ENCODE results near the gene GLRX2. TPM values are rescaled to one million over a fixed set of nuclear protein-coding genes. Genes with fewer than 3 reads are reported as not detected.

The GLRX2 gene
- total and polyA plus RNA-seq, 3 donors from 2014 or later = 21.2 to 70.1 (median 47.6) TPM

DNA sequence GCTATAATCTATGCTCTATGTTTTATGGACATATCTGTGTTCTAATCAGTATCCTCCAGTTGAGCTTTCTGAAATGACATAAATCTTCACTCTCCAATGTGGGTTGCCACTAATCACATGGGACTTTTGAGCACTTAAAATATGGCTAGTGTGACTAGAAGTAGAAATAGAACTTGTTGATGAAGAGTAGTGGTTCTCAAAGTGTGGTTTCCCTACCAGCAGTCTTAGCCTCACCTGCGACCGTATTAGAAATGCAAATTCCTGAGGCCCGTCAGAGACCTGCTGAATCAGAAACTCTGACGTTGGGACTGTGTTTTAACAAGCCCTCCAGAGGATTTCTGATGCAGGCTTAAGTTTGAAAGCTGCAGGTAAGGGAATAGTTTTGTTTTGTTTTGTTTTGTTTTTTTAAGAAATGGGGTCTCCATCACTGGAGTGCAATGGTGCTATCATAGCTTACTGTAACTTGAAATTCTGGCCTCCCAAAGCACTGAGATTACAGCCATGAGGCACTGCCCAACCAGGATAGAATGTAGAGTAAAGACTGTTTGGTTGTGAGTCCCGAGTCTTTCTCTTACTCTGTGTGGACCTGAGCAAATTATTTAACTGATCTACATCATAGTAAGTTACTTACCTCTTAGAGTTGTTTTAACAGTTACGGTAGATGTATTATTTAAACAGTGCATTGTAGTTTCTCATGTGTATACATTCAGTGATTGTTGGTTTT is 21.7 kb downstream of the GLRX2 start:
- whole genome bisulfite sequencing, 2 donors = 90 to 91% methylated on average over 6 of the region's 6 CpGs
- TF ChIP-seq POLR2A (IDR thresholded peaks at IDR 0.05) = no peak
- TF ChIP-seq, protein P1, sequence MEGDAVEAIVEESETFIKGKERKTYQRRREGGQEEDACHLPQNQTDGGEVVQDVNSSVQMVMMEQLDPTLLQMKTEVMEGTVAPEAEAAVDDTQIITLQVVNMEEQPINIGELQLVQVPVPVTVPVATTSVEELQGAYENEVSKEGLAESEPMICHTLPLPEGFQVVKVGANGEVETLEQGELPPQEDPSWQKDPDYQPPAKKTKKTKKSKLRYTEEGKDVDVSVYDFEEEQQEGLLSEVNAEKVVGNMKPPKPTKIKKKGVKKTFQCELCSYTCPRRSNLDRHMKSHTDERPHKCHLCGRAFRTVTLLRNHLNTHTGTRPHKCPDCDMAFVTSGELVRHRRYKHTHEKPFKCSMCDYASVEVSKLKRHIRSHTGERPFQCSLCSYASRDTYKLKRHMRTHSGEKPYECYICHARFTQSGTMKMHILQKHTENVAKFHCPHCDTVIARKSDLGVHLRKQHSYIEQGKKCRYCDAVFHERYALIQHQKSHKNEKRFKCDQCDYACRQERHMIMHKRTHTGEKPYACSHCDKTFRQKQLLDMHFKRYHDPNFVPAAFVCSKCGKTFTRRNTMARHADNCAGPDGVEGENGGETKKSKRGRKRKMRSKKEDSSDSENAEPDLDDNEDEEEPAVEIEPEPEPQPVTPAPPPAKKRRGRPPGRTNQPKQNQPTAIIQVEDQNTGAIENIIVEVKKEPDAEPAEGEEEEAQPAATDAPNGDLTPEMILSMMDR (IDR thresholded peaks at IDR 0.05) = no peak
- H3K36me3 ChIP-seq (ENCODE audit: low read depth, missing control alignments) = peaks cover 3% of the 10 kb centered on the region
- H3K4me1 ChIP-seq = no peaks in the 10 kb centered on the region
- intact Hi-C loops (cut with DNase I; ENCODE audit: low total_unique reads) = no loop called here
- H3K4me3 ChIP-seq = no peak overlapping the region
- H3K27me3 ChIP-seq = no peaks in the 10 kb centered on the region
- no peak for DNase-seq
- H3K27ac ChIP-seq = no peak overlapping the region
- H3K9me3 ChIP-seq = no peaks in the 10 kb centered on the region

DNA sequence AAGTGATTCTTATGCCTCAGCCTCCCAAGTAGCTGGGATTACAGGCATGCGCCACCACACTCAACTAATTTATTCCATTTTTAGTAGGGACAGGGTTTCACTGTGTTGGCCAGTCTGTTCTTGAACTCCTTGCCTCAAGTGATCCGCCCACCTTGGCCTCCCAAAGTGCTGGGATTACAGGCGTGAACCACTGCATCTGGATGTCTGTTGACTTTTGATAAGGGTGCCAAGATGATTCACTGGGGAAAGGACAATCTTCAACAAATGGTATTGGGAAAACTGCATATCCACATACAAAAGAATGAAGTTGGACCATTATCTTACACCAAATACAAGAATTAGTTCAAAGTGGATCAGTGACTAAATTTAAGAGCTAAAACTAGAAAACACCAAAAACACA is 26.0 kb downstream of the GLRX2 start:
- intact Hi-C loops (cut with DNase I; ENCODE audit: low total_unique reads) = no loop called here
- 85 to 92% methylated on average over 3 of the region's 3 CpGs for WGBS, 2 donors
- TF ChIP-seq, protein P1 (IDR thresholded peaks at IDR 0.05) = no peak
- TF ChIP-seq POLR2A (IDR thresholded peaks at IDR 0.05) = no peak
- no peak for DNase-seq
- Histone ChIP-seq H3K27ac (no peak overlapping the region), H3K27me3 (no peaks in the 10 kb centered on the region), H3K4me3 (no peak overlapping the region), H3K4me1 (no peaks in the 10 kb centered on the region), H3K36me3 (ENCODE audit: low read depth, missing control alignments) (peaks cover 3% of the 10 kb centered on the region), H3K9me3 (no peaks in the 10 kb centered on the region)

DNA sequence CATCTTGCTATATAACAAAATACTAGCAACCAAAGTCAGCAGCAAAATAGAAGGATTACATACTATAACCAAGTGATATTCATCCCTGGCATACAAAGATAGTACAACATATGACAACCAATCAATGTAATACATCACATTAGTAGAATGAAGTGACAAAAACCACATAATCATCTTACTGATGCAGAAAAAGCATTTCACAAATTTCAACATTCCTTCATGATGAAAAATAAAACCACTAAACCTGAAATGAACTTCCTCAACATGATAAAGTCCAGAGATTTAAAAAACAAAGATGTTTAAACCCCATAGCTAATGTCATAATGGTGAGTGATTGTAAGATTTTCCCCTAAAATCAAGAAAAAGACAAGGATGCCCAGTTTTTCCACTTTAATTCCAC is 27.2 kb downstream of the GLRX2 start:
- H3K4me3 ChIP-seq = no peak overlapping the region
- DNase-seq = no peak
- no peak for TF ChIP-seq POLR2A (IDR thresholded peaks at IDR 0.05)
- TF ChIP-seq, protein P1 (IDR thresholded peaks at IDR 0.05) = no peak
- intact Hi-C loops (cut with DNase I; ENCODE audit: low total_unique reads) = no loop called here
- no peak overlapping the region for H3K27ac ChIP-seq
- H3K9me3 ChIP-seq = no peaks in the 10 kb centered on the region
- peaks cover 3% of the 10 kb centered on the region for H3K36me3 ChIP-seq (ENCODE audit: low read depth, missing control alignments)
- H3K4me1 ChIP-seq = no peaks in the 10 kb centered on the region
- no peaks in the 10 kb centered on the region for H3K27me3 ChIP-seq

DNA sequence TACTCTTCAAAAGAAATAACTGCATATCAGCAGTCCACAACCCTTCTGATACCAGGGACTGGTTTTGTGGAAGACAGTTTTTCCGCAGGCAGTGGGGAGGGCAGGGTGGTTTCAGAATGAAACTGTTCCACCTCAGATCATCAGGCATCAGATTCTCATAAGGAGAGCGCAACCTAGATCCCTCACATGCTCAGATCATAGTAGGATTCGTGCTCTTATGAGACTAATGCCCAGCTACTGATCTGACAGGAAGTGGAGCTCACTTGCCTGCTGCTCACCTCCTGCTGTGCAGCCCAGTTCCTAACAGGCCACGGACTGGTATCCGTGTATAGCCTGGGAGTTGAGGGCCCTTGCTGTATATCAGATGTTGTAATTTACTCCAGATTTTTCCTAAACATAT is 34.3 kb downstream of the GLRX2 start:
- no peaks in the 10 kb centered on the region for H3K9me3 ChIP-seq
- no peak overlapping the region for H3K27ac ChIP-seq
- 68 to 76% methylated on average over 5 of the region's 5 CpGs for WGBS, 2 donors
- intact Hi-C loops (cut with DNase I; ENCODE audit: low total_unique reads) = no loop called here
- H3K4me1 ChIP-seq = no peaks in the 10 kb centered on the region
- no peaks in the 10 kb centered on the region for H3K36me3 ChIP-seq (ENCODE audit: low read depth, missing control alignments)
- TF ChIP-seq, protein P1 (IDR thresholded peaks at IDR 0.05) = no peak
- TF ChIP-seq POLR2A (IDR thresholded peaks at IDR 0.05) = no peak
- H3K27me3 ChIP-seq = no peaks in the 10 kb centered on the region
- H3K4me3 ChIP-seq = no peak overlapping the region
- no peak for DNase-seq

DNA sequence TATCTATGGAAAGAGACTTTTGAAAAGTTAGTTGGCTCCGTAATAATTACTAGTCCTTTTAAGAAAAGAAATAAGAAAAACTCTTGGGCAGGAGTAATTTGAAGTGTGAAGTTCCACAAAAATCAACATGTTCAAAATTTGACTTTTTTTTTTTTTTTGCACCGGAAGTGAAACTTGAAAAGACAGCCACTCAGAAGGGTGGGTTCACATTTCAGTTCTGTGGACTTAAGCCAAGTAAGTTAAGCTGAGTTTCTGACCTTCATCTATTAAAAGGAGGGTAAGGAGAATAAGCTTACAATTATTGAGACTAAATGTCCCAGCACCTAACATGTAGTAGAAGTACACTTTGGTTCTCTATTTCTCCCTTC is 34.8 kb downstream of the GLRX2 start:
- Histone ChIP-seq H3K27me3 (no peaks in the 10 kb centered on the region), H3K4me1 (no peaks in the 10 kb centered on the region), H3K9me3 (no peaks in the 10 kb centered on the region), H3K4me3 (no peak overlapping the region), H3K27ac (no peak overlapping the region), H3K36me3 (ENCODE audit: low read depth, missing control alignments) (no peaks in the 10 kb centered on the region)
- 69 to 73% methylated on average over 2 of the region's 2 CpGs for WGBS, 2 donors
- no peak for DNase-seq
- intact Hi-C loops (cut with DNase I; ENCODE audit: low total_unique reads) = no loop called here
- TF ChIP-seq, protein P1 (IDR thresholded peaks at IDR 0.05) = no peak
- no peak for TF ChIP-seq POLR2A (IDR thresholded peaks at IDR 0.05)

Data from testis (tissue), 3 donors.